GM12878 (cell line): ENCODE results near the gene PCNX1. TPM values are rescaled to one million over a fixed set of nuclear protein-coding genes. Genes with fewer than 3 reads are reported as not detected.

Experiments
- ATAC-seq: fragments of 200-7000 bp; cut with Tn5 transposase; 3 replicates; pipeline ENCODE4 v1.9.1; 2020; ENCODE audit warnings: mild to moderate bottlenecking, moderate library complexity
- BruUV-seq: library from RNA; stranded (reverse); fragments of 400-500 nt; replicated peaks from 2 replicates; lab custom pipeline; 2021; lab: Mats Ljungman, UMichigan
- CTCF ChIA-PET: fragments of 300-600 bp; sonication (Branson Sonifier 250); formaldehyde crosslinking; extraction: SDS; loops from one replicate; lab custom pipeline; 2021; ENCODE audit warnings: inconsistent platforms; lab: Yijun Ruan, JAX
- POLR2A ChIA-PET: fragments of 350-600 bp; formaldehyde crosslinking; extraction: SDS; loops from one replicate; lab custom pipeline; 2021; ENCODE audit warnings: inconsistent platforms; lab: Charles Lee
- RAD21 ChIA-PET: fragments of 300-600 bp; sonication (Branson Sonifier 250); formaldehyde crosslinking; loops from one replicate; lab custom pipeline; 2023; ENCODE audit warnings: antibody characterized with exemption; ENCODE audit not compliant: unreplicated experiment; lab: Charles Lee
- SMC1A ChIA-PET: fragments of 300-600 bp; sonication (Branson Sonifier 250); formaldehyde crosslinking; loops from one replicate; lab custom pipeline; 2023; ENCODE audit not compliant: unreplicated experiment, uncharacterized antibody; lab: Charles Lee
- DNase-seq: peaks from one replicate; pipeline ENCODE4 v3.0.0-alpha.2; 2011; ENCODE audit warnings: low read depth, low spot score
- FAIRE-seq: peaks from 3 replicates; lab custom pipeline; 2011; peaks lifted over from hg19 to GRCh38; lab: Jason Lieb, UNC
- H2AFZ ChIP-seq: 2 replicates; pipeline ENCODE4 v1.6.0; 2011; ENCODE audit warnings: low read depth, low read length, control low read depth; ENCODE audit not compliant: control insufficient read depth
- H3K27ac ChIP-seq: 2 replicates; pipeline ENCODE4 v1.5.1; 2011; ENCODE audit warnings: control low read depth; ENCODE audit not compliant: control insufficient read depth, insufficient read depth
- H3K27me3 ChIP-seq, 2 experiments: replicated peaks in 1 of 2; 2 replicates each; pipeline versions ENCODE4 v1.6.0 to v1.6.1; 2011; ENCODE audit warnings: low read length in 1 of 2; ENCODE audit not compliant: control insufficient read depth in 2 of 2, insufficient read depth in 2 of 2
- H3K36me3 ChIP-seq, 2 experiments: 2 replicates each; pipeline ENCODE4 v1.5.1; 2011; ENCODE audit warnings: low read length in 1 of 2; ENCODE audit not compliant: control insufficient read depth in 2 of 2, insufficient read depth in 2 of 2
- H3K4me1 ChIP-seq: 2 replicates; pipeline ENCODE4 v1.6.1; 2011; ENCODE audit warnings: mild to moderate bottlenecking, low read length, moderate library complexity, mixed read lengths; ENCODE audit not compliant: control insufficient read depth, insufficient read depth
- H3K4me2 ChIP-seq: 2 replicates; pipeline ENCODE4 v1.6.0; 2011; ENCODE audit warnings: control low read depth; ENCODE audit not compliant: control insufficient read depth, insufficient read depth
- H3K4me3 ChIP-seq: fragments of 200-600 bp; sonication (generic); 2 replicates; pipeline ENCODE4 v1.5.1; 2016
- H3K79me2 ChIP-seq: 2 replicates; pipeline ENCODE4 v1.6.0; 2011; ENCODE audit warnings: low read length; ENCODE audit not compliant: control insufficient read depth, insufficient read depth
- H3K9ac ChIP-seq: 2 replicates; pipeline ENCODE4 v1.8.0; 2011; ENCODE audit warnings: low read length, control low read depth, mixed read lengths; ENCODE audit not compliant: control insufficient read depth, insufficient read depth
- H3K9me3 ChIP-seq: replicated peaks from 3 replicates; pipeline ENCODE4 v1.5.1; 2011; ENCODE audit warnings: mild to moderate bottlenecking, low read length; ENCODE audit not compliant: control insufficient read depth, insufficient read depth
- H4K20me1 ChIP-seq: 2 replicates; pipeline ENCODE4 v1.6.0; 2011; ENCODE audit not compliant: control insufficient read depth, insufficient read depth
- BRCA1 ChIP-seq: IDR thresholded peaks from 2 replicates; pipeline ENCODE4 v1.6.1; 2011; ENCODE audit warnings: low read depth, low read length, improper control_type of control experiment
- CREB1 ChIP-seq: IDR thresholded peaks from 2 replicates; pipeline ENCODE4 v1.6.1; 2012; ENCODE audit warnings: low read depth, mild to moderate bottlenecking, inconsistent platforms
- EED ChIP-seq: sonication (generic); IDR thresholded peaks from 2 replicates; pipeline ENCODE4 v1.6.1; 2016; ENCODE audit warnings: antibody characterized with exemption, low read depth
- HDAC6 ChIP-seq: fragments of 200-600 bp; sonication (generic); IDR thresholded peaks from one replicate; pipeline ENCODE4 v1.8.0; 2017; ENCODE audit warnings: antibody characterized with exemption; ENCODE audit not compliant: unreplicated experiment
- MYB ChIP-seq: fragments of 150-350 bp; IDR thresholded peaks from 2 replicates; pipeline ENCODE4 v1.6.1; 2014; ENCODE audit warnings: mild to moderate bottlenecking, low read depth, low read length, borderline replicate concordance
- NFYA ChIP-seq: IDR thresholded peaks from 2 replicates; pipeline ENCODE4 v1.6.1; 2011; ENCODE audit warnings: low read depth, mild to moderate bottlenecking, low read length, improper control_type of control experiment, borderline replicate concordance
- NR2C2 ChIP-seq: IDR thresholded peaks from 2 replicates; pipeline ENCODE4 v1.6.1; 2011; ENCODE audit warnings: borderline replicate concordance, low read depth; ENCODE audit not compliant: control insufficient read depth, insufficient read length
- RFX5 ChIP-seq: IDR thresholded peaks from 2 replicates; pipeline ENCODE4 v1.6.1; 2011; ENCODE audit warnings: low read depth, low read length, improper control_type of control experiment
- RUNX3 ChIP-seq: IDR thresholded peaks from 2 replicates; pipeline ENCODE4 v1.6.1; 2012; ENCODE audit warnings: low read length, inconsistent platforms
- SMAD5 ChIP-seq: IDR thresholded peaks from 2 replicates; pipeline ENCODE4 v1.6.1; 2016; ENCODE audit warnings: antibody characterized with exemption, low read depth
- SMC3 ChIP-seq: IDR thresholded peaks from 2 replicates; pipeline ENCODE4 v1.6.1; 2011; ENCODE audit warnings: low read length, improper control_type of control experiment, borderline replicate concordance
- YBX1 ChIP-seq: fragments of 450-650 bp; IDR thresholded peaks from 2 replicates; pipeline ENCODE4 v1.6.1; 2016; ENCODE audit warnings: antibody characterized with exemption
- WGBS: methylation state at CpG from one replicate; pipeline ENCODE4 v1.1.6; 2016; ENCODE audit warnings: low lambda C conversion rate; ENCODE audit not compliant: insufficient replicate concordance, insufficient coverage; ENCODE audit errors: missing lambda C conversion rate; 5-methylcytosine and 5-hydroxymethylcytosine counted together
- in situ Hi-C: fragments of 300-500 bp; cut with MboI; formaldehyde crosslinking; loops from 9 replicates; pipeline ENCODE4 v1.14.3; 2018; ENCODE audit warnings: mixed read lengths
- intact Hi-C: fragments of 100-400 bp; cut with micrococcal nuclease; formaldehyde crosslinking; loops from one replicate; pipeline ENCODE4 v1.14.2; 2022; ENCODE audit not compliant: unreplicated experiment
- polyA plus RNA-seq, 11 experiments: library from polyadenylated mRNA; depleted of rRNA in 4 of 11; unstranded in 6 of 11; stranded (reverse) in 5 of 11; fragments of >200 nt; fragmentation: Nextera tagmentation in 4 of 11; fragmentation: Illumina TruSeq in 1 of 11; extraction: Ambion mirVana in 4 of 11; extraction: Trizol in 1 of 11; gene quantifications; 1 replicate in 1 of 11; 2 replicates in 10 of 11; pipeline versions ENCODE4 v1.2.1 to v1.2.3, GENCODE V29; 2011 to 2016; ENCODE audit warnings: inconsistent platforms in 2 of 11, missing spikeins in 2 of 11, low read depth in 1 of 11
- total RNA-seq, 4 experiments: library from RNA; depleted of rRNA in 3 of 4; stranded (reverse); fragments of >200 nt in 3 of 4; fragmentation: Illumina TruSeq in 1 of 4; extraction: Trizol in 1 of 4; gene quantifications; 2 replicates each; pipeline versions ENCODE4 v1.2.1 to v1.2.3, GENCODE V29; 2013 to 2021
- TF ChIP-seq, protein P1 (sequence below): IDR thresholded peaks from 2 replicates; pipeline ENCODE4 v1.6.1; 2012; ENCODE audit warnings: low read length, inconsistent platforms
- TF ChIP-seq, protein P2 (sequence below): fragments of 450-650 bp; IDR thresholded peaks from 2 replicates; pipeline ENCODE4 v1.6.1; 2017; ENCODE audit warnings: mild to moderate bottlenecking
- TF ChIP-seq, protein P3 (sequence below): IDR thresholded peaks from 2 replicates; pipeline ENCODE4 v1.6.1; 2011; ENCODE audit warnings: borderline replicate concordance, low read depth, mild to moderate bottlenecking, moderate library complexity, mixed read lengths, low read length; ENCODE audit not compliant: insufficient read depth; ENCODE audit errors: extremely low read length
- TF ChIP-seq, protein P4 (sequence below): IDR thresholded peaks from 2 replicates; pipeline ENCODE4 v1.6.1; 2011; ENCODE audit warnings: borderline replicate concordance, low read depth, mild to moderate bottlenecking, moderate library complexity, low read length; ENCODE audit not compliant: insufficient read depth, poor library complexity, severe bottlenecking
- TF ChIP-seq, protein P5 (sequence below): fragments of 450-650 bp; IDR thresholded peaks from 2 replicates; pipeline ENCODE4 v1.6.1; 2016; ENCODE audit warnings: mild to moderate bottlenecking

Gene PCNX1
- total and polyA plus RNA-seq, 10 of the 15 experiments (the other 5 are each of a cell fraction or from before 2014, with no cell fraction given), result 4.6 to 53.9 (median 20.5) TPM

DNA sequence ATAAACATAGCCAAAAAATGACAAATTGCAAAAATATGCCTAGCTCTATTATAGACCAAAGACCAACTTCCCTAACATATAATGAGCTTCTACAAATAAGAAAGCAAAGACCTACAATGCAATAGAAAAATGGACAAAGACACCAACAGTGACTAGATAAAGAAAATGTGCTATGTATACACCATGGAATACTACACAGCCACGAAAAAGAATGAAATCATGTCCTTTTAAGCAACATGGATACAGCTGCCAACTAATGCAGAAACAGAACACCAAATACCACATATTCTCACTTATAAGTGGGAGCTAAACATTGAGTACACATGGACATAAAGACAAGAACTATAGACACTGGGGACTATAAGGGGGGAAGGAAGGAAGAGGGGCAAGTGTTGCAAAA lies 10.9 kb upstream of the PCNX1 start:
- CTCF ChIA-PET, result interaction anchor here (0.6 to 2.8 kb wide), 3 partner anchors 10 to 22 kb away, joined by 3 to 16 read pairs (median 3); partner anchors contain the start of gene PCNX1

More for the DNA sequence above, 10.9 kb upstream of the PCNX1 start:
- intact Hi-C loops, result no loop called here
- no peaks in the 10 kb centered on the region for H3K9me3 ChIP-seq
- DNase-seq (no peak), ATAC-seq (no peak), FAIRE-seq (no peak)
- POLR2A ChIA-PET, result no interaction called here
- no peak overlapping the region for H3K4me2 ChIP-seq
- peaks cover 22% of the 10 kb centered on the region for H3K4me1 ChIP-seq
- TF ChIP-seq RUNX3 (no peak), EED (no peak), HDAC6 (no peak), YBX1 (no peak), MYB (no peak), NR2C2 (no peak), RFX5 (no peak), SMAD5 (no peak), BRCA1 (no peak), SMC3 (no peak), CREB1 (no peak), NFYA (no peak)
- TF ChIP-seq, protein P1, sequence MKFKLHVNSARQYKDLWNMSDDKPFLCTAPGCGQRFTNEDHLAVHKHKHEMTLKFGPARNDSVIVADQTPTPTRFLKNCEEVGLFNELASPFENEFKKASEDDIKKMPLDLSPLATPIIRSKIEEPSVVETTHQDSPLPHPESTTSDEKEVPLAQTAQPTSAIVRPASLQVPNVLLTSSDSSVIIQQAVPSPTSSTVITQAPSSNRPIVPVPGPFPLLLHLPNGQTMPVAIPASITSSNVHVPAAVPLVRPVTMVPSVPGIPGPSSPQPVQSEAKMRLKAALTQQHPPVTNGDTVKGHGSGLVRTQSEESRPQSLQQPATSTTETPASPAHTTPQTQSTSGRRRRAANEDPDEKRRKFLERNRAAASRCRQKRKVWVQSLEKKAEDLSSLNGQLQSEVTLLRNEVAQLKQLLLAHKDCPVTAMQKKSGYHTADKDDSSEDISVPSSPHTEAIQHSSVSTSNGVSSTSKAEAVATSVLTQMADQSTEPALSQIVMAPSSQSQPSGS, result no peak
- TF ChIP-seq, protein P2, sequence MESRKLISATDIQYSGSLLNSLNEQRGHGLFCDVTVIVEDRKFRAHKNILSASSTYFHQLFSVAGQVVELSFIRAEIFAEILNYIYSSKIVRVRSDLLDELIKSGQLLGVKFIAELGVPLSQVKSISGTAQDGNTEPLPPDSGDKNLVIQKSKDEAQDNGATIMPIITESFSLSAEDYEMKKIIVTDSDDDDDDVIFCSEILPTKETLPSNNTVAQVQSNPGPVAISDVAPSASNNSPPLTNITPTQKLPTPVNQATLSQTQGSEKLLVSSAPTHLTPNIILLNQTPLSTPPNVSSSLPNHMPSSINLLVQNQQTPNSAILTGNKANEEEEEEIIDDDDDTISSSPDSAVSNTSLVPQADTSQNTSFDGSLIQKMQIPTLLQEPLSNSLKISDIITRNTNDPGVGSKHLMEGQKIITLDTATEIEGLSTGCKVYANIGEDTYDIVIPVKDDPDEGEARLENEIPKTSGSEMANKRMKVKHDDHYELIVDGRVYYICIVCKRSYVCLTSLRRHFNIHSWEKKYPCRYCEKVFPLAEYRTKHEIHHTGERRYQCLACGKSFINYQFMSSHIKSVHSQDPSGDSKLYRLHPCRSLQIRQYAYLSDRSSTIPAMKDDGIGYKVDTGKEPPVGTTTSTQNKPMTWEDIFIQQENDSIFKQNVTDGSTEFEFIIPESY, result no peak
- TF ChIP-seq, protein P3, sequence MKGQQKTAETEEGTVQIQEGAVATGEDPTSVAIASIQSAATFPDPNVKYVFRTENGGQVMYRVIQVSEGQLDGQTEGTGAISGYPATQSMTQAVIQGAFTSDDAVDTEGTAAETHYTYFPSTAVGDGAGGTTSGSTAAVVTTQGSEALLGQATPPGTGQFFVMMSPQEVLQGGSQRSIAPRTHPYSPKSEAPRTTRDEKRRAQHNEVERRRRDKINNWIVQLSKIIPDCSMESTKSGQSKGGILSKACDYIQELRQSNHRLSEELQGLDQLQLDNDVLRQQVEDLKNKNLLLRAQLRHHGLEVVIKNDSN, result no peak
- TF ChIP-seq, protein P4, sequence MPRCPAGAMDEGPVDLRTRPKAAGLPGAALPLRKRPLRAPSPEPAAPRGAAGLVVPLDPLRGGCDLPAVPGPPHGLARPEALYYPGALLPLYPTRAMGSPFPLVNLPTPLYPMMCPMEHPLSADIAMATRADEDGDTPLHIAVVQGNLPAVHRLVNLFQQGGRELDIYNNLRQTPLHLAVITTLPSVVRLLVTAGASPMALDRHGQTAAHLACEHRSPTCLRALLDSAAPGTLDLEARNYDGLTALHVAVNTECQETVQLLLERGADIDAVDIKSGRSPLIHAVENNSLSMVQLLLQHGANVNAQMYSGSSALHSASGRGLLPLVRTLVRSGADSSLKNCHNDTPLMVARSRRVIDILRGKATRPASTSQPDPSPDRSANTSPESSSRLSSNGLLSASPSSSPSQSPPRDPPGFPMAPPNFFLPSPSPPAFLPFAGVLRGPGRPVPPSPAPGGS, result no peak
- TF ChIP-seq, protein P5, sequence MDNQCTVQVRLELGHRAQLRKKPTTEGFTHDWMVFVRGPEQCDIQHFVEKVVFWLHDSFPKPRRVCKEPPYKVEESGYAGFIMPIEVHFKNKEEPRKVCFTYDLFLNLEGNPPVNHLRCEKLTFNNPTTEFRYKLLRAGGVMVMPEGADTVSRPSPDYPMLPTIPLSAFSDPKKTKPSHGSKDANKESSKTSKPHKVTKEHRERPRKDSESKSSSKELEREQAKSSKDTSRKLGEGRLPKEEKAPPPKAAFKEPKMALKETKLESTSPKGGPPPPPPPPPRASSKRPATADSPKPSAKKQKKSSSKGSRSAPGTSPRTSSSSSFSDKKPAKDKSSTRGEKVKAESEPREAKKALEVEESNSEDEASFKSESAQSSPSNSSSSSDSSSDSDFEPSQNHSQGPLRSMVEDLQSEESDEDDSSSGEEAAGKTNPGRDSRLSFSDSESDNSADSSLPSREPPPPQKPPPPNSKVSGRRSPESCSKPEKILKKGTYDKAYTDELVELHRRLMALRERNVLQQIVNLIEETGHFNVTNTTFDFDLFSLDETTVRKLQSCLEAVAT, result no peak
- H3K27me3 ChIP-seq, result no peaks in the 10 kb centered on the region
- in situ Hi-C loops, result no loop called here
- H2AFZ ChIP-seq, result no peak overlapping the region
- H3K9ac ChIP-seq, result no peak overlapping the region
- no TSS peak for BruUV-seq
- no peaks in the 10 kb centered on the region for H4K20me1 ChIP-seq
- WGBS, result 23% methylated on average over 1 of the region's 1 CpG
- no peak overlapping the region for H3K27ac ChIP-seq
- H3K36me3 ChIP-seq, result no peaks in the 10 kb centered on the region
- RAD21 ChIA-PET, result no interaction called here
- no peaks in the 10 kb centered on the region for H3K79me2 ChIP-seq
- SMC1A ChIA-PET, result interaction anchor here (1.0 to 3.1 kb wide), 3 partner anchors 9 to 17 kb away, joined by 3 to 15 read pairs (median 3); no protein-coding TSS in a partner anchor
- H3K4me3 ChIP-seq, result no peak overlapping the region
